Heart right ventricle (tissue), 16 donors: ENCODE data around the gene SETD3. TPM values are rescaled to one million over a fixed set of nuclear protein-coding genes. Genes with fewer than 3 reads are reported as not detected.

Experiments
- ATAC-seq, 8 donors: fragments of 200-7000 bp; cut with Tn5 transposase; one replicate each; pipeline ENCODE4 v1.9.1; 2020; ENCODE audit warnings: mild to moderate bottlenecking in 8 of 8, moderate library complexity in 8 of 8, moderate number of reproducible peaks in 1 of 8
- DNase-seq, 2 donors: peaks; one replicate each; pipeline ENCODE4 v3.0.0-alpha.2; 2020
- H3K27ac ChIP-seq, 10 donors: fragments of 200-600 bp; sonication (generic) in 2 of 10; one replicate each; pipeline versions ENCODE4 v1.5.0 to v1.8.0; 2020 to 2022; ENCODE audit warnings: mild to moderate bottlenecking in 3 of 10
- H3K27me3 ChIP-seq, 7 donors: fragments of 200-600 bp; one replicate each; pipeline ENCODE4 v1.8.0; 2021 to 2022; ENCODE audit warnings: mild to moderate bottlenecking in 2 of 7
- H3K36me3 ChIP-seq, 9 donors: fragments of 200-600 bp; sonication (generic) in 1 of 9; one replicate each; pipeline versions ENCODE4 v1.5.0 to v1.8.0; 2020 to 2022; ENCODE audit warnings: mild to moderate bottlenecking in 2 of 9
- H3K4me1 ChIP-seq, 9 donors: fragments of 200-600 bp; sonication (generic) in 1 of 9; one replicate each; pipeline versions ENCODE4 v1.5.0 to v1.8.0; 2020 to 2022; ENCODE audit warnings: mild to moderate bottlenecking in 4 of 9
- H3K4me3 ChIP-seq, 10 donors: fragments of 200-600 bp; sonication (generic) in 2 of 10; one replicate each; pipeline versions ENCODE4 v1.5.0 to v1.8.0; 2020 to 2022; ENCODE audit warnings: mild to moderate bottlenecking in 7 of 10, moderate library complexity in 2 of 10
- H3K9me3 ChIP-seq, 11 donors: fragments of 200-600 bp in 10 of 11; sonication (generic) in 2 of 11; one replicate each; pipeline versions ENCODE4 v1.5.0 to v1.8.0; 2013 to 2022; ENCODE audit warnings: mild to moderate bottlenecking in 2 of 11, control low read depth in 1 of 11, moderate library complexity in 1 of 11
- CTCF ChIP-seq, 9 donors: fragments of 200-600 bp; sonication (generic) in 2 of 9; IDR thresholded peaks; one replicate each; pipeline versions ENCODE4 v1.5.0 to v1.8.0; 2021 to 2022; ENCODE audit warnings: antibody characterized with exemption in 9 of 9, mild to moderate bottlenecking in 5 of 9, moderate library complexity in 1 of 9
- WGBS, 2 donors: extraction: QIAGEN DNeasy Blood & Tissue Kit; methylation state at CpG; one replicate each; pipeline ENCODE4 v1.1.7; 2013; ENCODE audit warnings: inconsistent platforms in 1 of 2; 5-methylcytosine and 5-hydroxymethylcytosine counted together
- intact Hi-C, 10 donors: fragments of 100-400 bp; cut with DNase I; formaldehyde crosslinking; loops; one replicate each; pipeline versions ENCODE4 v1.11.1 to v1.14.2; 2022
- polyA plus RNA-seq, 2 donors: library from polyadenylated mRNA; stranded (reverse); fragments of 200-250 nt; gene quantifications; one replicate each; pipeline ENCODE4 v1.2.3, GENCODE V29; 2013
- total RNA-seq, 10 donors: library from RNA; stranded (reverse); fragmentation: NEBNext Ultra II Directional in 3 of 10; extraction: Animal tissue kit (Norgen Biotek cat#: 25700) in 3 of 10; gene quantifications; one replicate each; pipeline versions ENCODE4 v1.2.1 to v1.2.4, GENCODE V29; 2021 to 2023
- donor health status: Arrhythmogenic right ventricular cardiomyopathy.
- donor health status: ischemic (EF 13 %, LVEDD 7.1; RV severe dilation, severe dysfunction).
- donor health status: healthy with polysubstance abuse.
- donor health status: DM: no; HTN: yes; CAD: no.
- donor health status: DM: no; HTN: no; CAD: no.
- donor health status: ischemic (EF 25% LVEDD 6.9; RV normal size, moderate dysfunction).
- donor health status: ischemic (EF 25% LVEDD 5.7; RV mildly dilated, moderate dysfunction).
- donor health status: healthy.
- donor health status: DM: yes; HTN: yes; CAD: no.
- donor health status: Ischemic cardiomyopathy.
- donor health status: ischemic (EF 35%, LVEDD 5.7; RV mildly dilated, moderate dysfunction).
- donor health status: nonischemic (EF 11% LVEDD 7.7; RV severe dilation, severe dysfunction).
- donor health status: DM: yes; HTN: yes; CAD: no.
- donor health status: PGD.
- donor health status: ischemic (EF 29% LVEDD 5.4; RV normal size, mild dysfunction).
- donor health status: nonischemic (EF 23%, LVEDD 6.1; RV moderate dilation, normal function).

SETD3 gene
- total and polyA plus RNA-seq, 12 donors: 35.0 to 129 (median 106) TPM

GRCh38 chr14:99503848-99504453 is 23.3 kb upstream of the SETD3 start:
- H3K27me3 ChIP-seq: no peaks in the 10 kb centered on the region
- no peaks in the 10 kb centered on the region for H3K9me3 ChIP-seq
- H3K27ac ChIP-seq: no peak overlapping the region
- WGBS, 2 donors: 90 to 96% methylated on average over 4 of the region's 4 CpGs
- TF ChIP-seq CTCF (IDR thresholded peaks at IDR 0.05): no peak
- H3K36me3 ChIP-seq: peaks cover 9 to 100% (median 81%) of the 10 kb centered on the region in 9 donors
- intact Hi-C loops: no loop called here
- DNase-seq (no peak), ATAC-seq (no peak)
- H3K4me3 ChIP-seq: no peak overlapping the region
- H3K4me1 ChIP-seq: no peaks in the 10 kb centered on the region

DNA sequence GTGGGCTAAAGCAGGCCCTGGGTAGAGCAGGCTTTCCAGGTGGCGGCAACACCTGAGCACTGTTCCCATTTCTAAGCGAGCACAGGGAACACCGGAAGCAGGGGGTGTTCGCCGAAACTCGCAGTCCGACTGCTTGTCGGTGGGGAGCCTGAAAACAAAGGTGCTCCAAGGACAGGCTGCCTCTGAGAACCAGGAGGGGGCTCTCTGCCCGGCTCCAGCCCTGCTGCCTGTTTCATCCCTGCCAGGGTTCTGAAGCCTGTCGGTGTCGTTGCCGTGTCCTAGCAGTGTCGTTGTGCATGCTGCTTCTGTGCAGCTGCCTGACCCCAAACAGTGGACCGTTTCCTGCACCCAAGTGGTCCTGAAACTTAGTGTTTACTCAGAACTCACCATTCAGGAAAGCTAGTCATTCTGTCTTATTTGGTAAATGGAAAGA is 22.3 kb upstream of the SETD3 start:
- intact Hi-C loops: no loop called here
- no peaks in the 10 kb centered on the region for H3K27me3 ChIP-seq
- H3K4me3 ChIP-seq: no peak overlapping the region
- H3K36me3 ChIP-seq: peaks cover 5 to 100% (median 75%) of the 10 kb centered on the region in 9 donors
- no peak overlapping the region for H3K27ac ChIP-seq
- ATAC-seq (no peak), DNase-seq (no peak)
- TF ChIP-seq CTCF (IDR thresholded peaks at IDR 0.05): no peak
- 76 to 81% methylated on average over 14 of the region's 14 CpGs for WGBS, 2 donors
- H3K9me3 ChIP-seq: no peaks in the 10 kb centered on the region
- peaks cover 0 to 6% (median 0%) of the 10 kb centered on the region in 9 donors for H3K4me1 ChIP-seq

- intact Hi-C loops: no loop called here
- H3K4me3 ChIP-seq: no peak overlapping the region
- WGBS, 2 donors: 90 to 92% methylated on average over 3 of the region's 3 CpGs
- no peak for TF ChIP-seq CTCF (IDR thresholded peaks at IDR 0.05)
- ATAC-seq: no peak
- H3K9me3 ChIP-seq: no peaks in the 10 kb centered on the region
- peaks cover 5 to 100% (median 64%) of the 10 kb centered on the region in 9 donors for H3K36me3 ChIP-seq
- DNase-seq: no peak
- H3K27me3 ChIP-seq: no peaks in the 10 kb centered on the region
- H3K4me1 ChIP-seq: peaks cover 0 to 6% (median 0%) of the 10 kb centered on the region in 9 donors
- H3K27ac ChIP-seq: no peak overlapping the region
Observed at GRCh38 chr14:99497894-99498293, 17.2 kb upstream of the SETD3 start.

DNA sequence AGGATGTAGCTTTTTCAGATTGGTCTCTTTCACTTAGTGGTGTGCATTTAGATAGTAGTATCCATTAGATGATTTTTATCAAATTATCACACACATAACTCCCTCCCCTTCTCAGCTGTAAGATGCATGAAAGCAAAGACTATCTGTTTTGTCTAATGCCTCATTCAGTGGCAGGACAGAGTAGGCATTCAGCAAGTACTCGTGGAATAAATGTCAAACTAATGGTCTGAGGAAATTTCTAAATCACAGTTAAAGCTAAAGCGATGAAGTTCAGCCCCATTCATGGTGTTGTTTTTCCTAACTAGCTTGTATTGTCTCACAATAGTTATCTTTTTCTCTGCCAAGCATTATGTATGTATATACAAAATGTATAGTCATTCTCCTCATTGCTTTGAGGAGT is 16.7 kb upstream of the SETD3 start:
- intact Hi-C loops: no loop called here

More for the DNA sequence above, 16.7 kb upstream of the SETD3 start:
- H3K9me3 ChIP-seq: no peaks in the 10 kb centered on the region
- no peak overlapping the region for H3K4me3 ChIP-seq
- H3K27me3 ChIP-seq: no peaks in the 10 kb centered on the region
- peaks cover 0 to 6% (median 0%) of the 10 kb centered on the region in 9 donors for H3K4me1 ChIP-seq
- peaks cover under 1 to 100% (median 63%) of the 10 kb centered on the region in 9 donors for H3K36me3 ChIP-seq
- DNase-seq (no peak), ATAC-seq (no peak)
- no peak overlapping the region for H3K27ac ChIP-seq
- WGBS, 2 donors: 94 to 98% methylated on average over 2 of the region's 2 CpGs
- TF ChIP-seq CTCF (IDR thresholded peaks at IDR 0.05): no peak
